Upper lobe of right lung (tissue), 1 donor: ENCODE data around the gene NT5C2. TPM values are rescaled to one million over a fixed set of nuclear protein-coding genes. Genes with fewer than 3 reads are reported as not detected.

Experiments
- ATAC-seq: fragments of 200-7000 bp; cut with Tn5 transposase; one replicate; pipeline ENCODE4 v1.9.1; 2020; ENCODE audit warnings: mild to moderate bottlenecking, moderate library complexity
- DNase-seq: peaks from one replicate; pipeline ENCODE4 v3.0.0-alpha.2; 2020
- H3K27ac ChIP-seq: fragments of 200-600 bp; one replicate; pipeline ENCODE4 v1.8.0; 2022
- H3K27me3 ChIP-seq: fragments of 200-600 bp; one replicate; pipeline ENCODE4 v1.8.0; 2022; ENCODE audit warnings: mild to moderate bottlenecking
- H3K36me3 ChIP-seq: fragments of 200-600 bp; one replicate; pipeline ENCODE4 v1.8.0; 2022
- H3K4me1 ChIP-seq: fragments of 200-600 bp; one replicate; pipeline ENCODE4 v1.8.0; 2022
- H3K4me3 ChIP-seq: fragments of 200-600 bp; one replicate; pipeline ENCODE4 v1.8.0; 2022; ENCODE audit warnings: mild to moderate bottlenecking
- H3K9me3 ChIP-seq: fragments of 200-600 bp; one replicate; pipeline ENCODE4 v1.8.0; 2022
- CTCF ChIP-seq: fragments of 200-600 bp; IDR thresholded peaks from one replicate; pipeline ENCODE4 v1.8.0; 2022; ENCODE audit warnings: antibody characterized with exemption
- intact Hi-C: fragments of 100-400 bp; cut with DNase I; formaldehyde crosslinking; loops from one replicate; pipeline ENCODE4 v1.11.0; 2022
- total RNA-seq: library from RNA; stranded (reverse); fragmentation: NEBNext Ultra II Directional; extraction: Animal tissue kit (Norgen Biotek cat#: 25700); gene quantifications from one replicate; pipeline ENCODE4 v1.2.1, GENCODE V29; 2021
- donor health status: DM: no; HTN: yes; CAD: no; lungs with severe emphysema.

Gene NT5C2
- total RNA-seq, 1 donor from 2014 or later, result 92.7 TPM

GRCh38 chr10:103109821-103110220 lies 83.3 kb downstream of the NT5C2 start:
- Histone ChIP-seq H3K27ac (no peak overlapping the region), H3K9me3 (no peaks in the 10 kb centered on the region), H3K4me1 (peaks cover 27% of the 10 kb centered on the region), H3K36me3 (peaks cover 17% of the 10 kb centered on the region), H3K4me3 (no peak overlapping the region), H3K27me3 (no peaks in the 10 kb centered on the region)
- no peak for TF ChIP-seq CTCF
- DNase-seq (no peak), ATAC-seq (no peak)
- intact Hi-C loops, result no loop called here

DNA sequence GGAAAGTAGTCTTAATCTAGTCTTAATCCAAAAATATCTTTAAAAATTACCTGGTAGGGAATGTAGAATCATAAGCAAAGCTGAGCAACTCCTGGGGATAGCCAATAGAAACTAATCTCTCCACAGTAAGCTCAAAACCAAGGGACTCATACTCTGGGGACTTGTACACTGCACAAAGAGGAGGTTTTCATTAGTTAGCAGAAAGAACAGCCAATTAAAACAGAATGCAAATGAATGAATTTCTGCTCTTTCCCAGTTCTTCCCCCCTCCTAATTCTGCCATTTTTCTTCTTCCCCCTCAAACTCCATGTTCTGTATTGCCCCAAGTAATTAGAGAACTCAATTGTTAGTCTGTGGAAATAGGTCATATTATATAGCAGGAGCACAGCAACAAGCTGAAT lies 86.5 kb downstream of the NT5C2 start:
- Histone ChIP-seq H3K36me3 (peaks cover 47% of the 10 kb centered on the region), H3K4me3 (no peak overlapping the region), H3K4me1 (peaks cover 13% of the 10 kb centered on the region), H3K9me3 (no peaks in the 10 kb centered on the region), H3K27ac (no peak overlapping the region), H3K27me3 (no peaks in the 10 kb centered on the region)
- no peak for TF ChIP-seq CTCF
- ATAC-seq, result no peak
- no peak for DNase-seq
- intact Hi-C loops, result no loop called here

DNA sequence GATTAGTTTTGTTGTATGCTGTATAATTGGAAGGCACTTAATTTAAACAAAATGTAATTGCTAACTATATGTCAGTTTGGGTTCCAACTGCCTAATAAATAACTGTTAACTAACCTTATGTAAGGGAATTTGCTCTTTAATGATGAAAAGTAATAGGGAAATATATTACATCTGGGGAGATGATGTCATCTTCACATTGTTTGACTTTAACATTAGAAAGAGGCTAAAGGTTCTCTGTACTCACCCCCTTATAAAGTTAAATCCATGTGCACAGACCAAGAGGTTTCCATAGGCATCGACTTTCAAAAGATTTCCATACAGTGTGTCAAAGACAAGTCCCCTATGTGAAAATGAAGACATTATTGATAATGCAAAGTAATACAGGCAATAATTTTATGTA lies 87.6 kb downstream of the NT5C2 start:
- H3K4me3 ChIP-seq, result no peak overlapping the region
- peaks cover 58% of the 10 kb centered on the region for H3K36me3 ChIP-seq
- no peak overlapping the region for H3K27ac ChIP-seq
- no peaks in the 10 kb centered on the region for H3K9me3 ChIP-seq
- ATAC-seq, result no peak
- TF ChIP-seq CTCF, result no peak
- H3K27me3 ChIP-seq, result no peaks in the 10 kb centered on the region
- intact Hi-C loops, result no loop called here
- H3K4me1 ChIP-seq, result peaks cover 3% of the 10 kb centered on the region
- no peak for DNase-seq

DNA sequence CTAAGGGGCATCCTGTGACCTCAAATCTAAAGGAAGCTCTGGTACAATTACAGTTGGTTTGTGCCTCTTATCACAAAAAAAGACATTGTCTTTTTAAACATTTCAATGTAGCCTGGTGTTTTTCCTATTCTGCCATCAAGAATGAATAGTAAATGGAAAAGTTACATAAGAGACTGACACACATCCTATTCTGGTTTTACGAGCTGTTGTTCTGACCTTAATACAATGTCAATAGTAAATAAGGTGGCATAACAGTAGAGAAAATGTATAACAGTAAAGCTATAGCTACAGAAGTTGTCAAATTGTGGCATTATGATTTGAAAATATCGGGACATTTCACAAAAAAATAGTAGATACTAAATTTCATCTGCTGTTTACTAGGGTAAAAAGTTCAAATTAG lies 88.4 kb downstream of the NT5C2 start:
- no peaks in the 10 kb centered on the region for H3K27me3 ChIP-seq
- intact Hi-C loops, result no loop called here
- H3K4me3 ChIP-seq, result no peak overlapping the region
- TF ChIP-seq CTCF, result no peak
- peaks cover 65% of the 10 kb centered on the region for H3K36me3 ChIP-seq
- ATAC-seq (no peak), DNase-seq (no peak)
- no peak overlapping the region for H3K27ac ChIP-seq
- no peaks in the 10 kb centered on the region for H3K9me3 ChIP-seq
- H3K4me1 ChIP-seq, result no peaks in the 10 kb centered on the region

DNA sequence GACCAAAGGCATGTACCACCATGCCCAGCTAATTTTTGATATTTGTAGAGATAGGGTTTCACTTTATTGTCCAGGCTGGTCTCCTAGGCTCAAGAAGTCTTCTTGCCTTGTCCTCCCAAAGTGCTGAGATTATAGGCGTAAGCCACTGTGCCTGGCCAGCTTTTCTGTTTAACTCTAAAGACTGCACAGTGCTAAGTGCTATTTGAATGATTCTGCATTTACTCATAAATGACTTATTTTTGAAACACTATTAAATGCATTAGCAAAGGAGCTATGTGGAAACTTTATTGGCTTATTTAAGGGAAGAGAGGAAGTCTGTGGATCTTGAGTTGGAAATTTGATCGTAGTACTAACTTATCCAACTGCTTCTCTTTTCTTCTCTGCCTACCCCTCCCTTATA lies 89.1 kb downstream of the NT5C2 start:
- no peaks in the 10 kb centered on the region for H3K4me1 ChIP-seq
- ATAC-seq (no peak), DNase-seq (no peak)
- H3K4me3 ChIP-seq, result no peak overlapping the region
- no peaks in the 10 kb centered on the region for H3K9me3 ChIP-seq
- no peak for TF ChIP-seq CTCF
- intact Hi-C loops, result no loop called here
- peaks cover 72% of the 10 kb centered on the region for H3K36me3 ChIP-seq
- H3K27ac ChIP-seq, result no peak overlapping the region
- H3K27me3 ChIP-seq, result no peaks in the 10 kb centered on the region

- Histone ChIP-seq H3K9me3 (no peaks in the 10 kb centered on the region), H3K4me3 (no peak overlapping the region), H3K27ac (no peak overlapping the region), H3K36me3 (peaks cover 90% of the 10 kb centered on the region), H3K4me1 (no peaks in the 10 kb centered on the region), H3K27me3 (no peaks in the 10 kb centered on the region)
- no peak for ATAC-seq
- intact Hi-C loops, result no loop called here
- DNase-seq, result no peak
- TF ChIP-seq CTCF, result no peak
These were observed 90.9 kb downstream of the NT5C2 start for GRCh38 chr10:103102195-103102594.
